ENCODE measurements around the gene DSE.
"Not testable (repeated sequence)": the region's sequence is repeated elsewhere in the genome, so short reads cannot be mapped to it uniquely, and the experiment has no call there.

Gene DSE

DNA sequence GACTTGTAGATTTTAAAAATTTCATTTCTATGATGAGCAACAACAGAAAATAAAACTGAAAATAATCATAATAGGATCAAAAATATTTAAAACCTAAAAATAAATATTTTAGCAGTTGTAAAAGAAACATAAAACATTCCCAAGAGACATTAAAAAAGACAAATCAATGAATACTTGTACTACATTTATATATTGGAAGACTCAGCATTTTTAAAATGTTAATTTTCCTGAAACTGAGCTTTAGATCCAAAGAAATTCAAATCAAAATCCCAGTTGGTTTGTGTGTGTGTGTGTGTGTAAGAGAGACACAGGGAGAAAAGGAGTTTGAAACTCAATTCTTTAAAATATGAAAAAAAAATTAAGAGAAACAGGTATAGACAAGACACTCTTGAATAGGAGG lies 38.7 kb upstream of the DSE start:
- no peak overlapping the region for H3K4me2 ChIP-seq (ENCODE audit: insufficient read depth, low read length)
- no peaks in the 10 kb centered on the region for H3K36me3 ChIP-seq (ENCODE audit: insufficient read depth, low read length)
- no peaks in the 10 kb centered on the region for H3K79me2 ChIP-seq (ENCODE audit: insufficient read depth, low read length)
- H3K9me3 ChIP-seq (ENCODE audit: insufficient read depth, low read length, severe bottlenecking) = no peaks in the 10 kb centered on the region
- H3K4me1 ChIP-seq (ENCODE audit: insufficient read depth, low read length) = no peaks in the 10 kb centered on the region
- no peaks in the 10 kb centered on the region for H4K20me1 ChIP-seq (ENCODE audit: insufficient read depth, low read length)
- no peak overlapping the region for H3K27ac ChIP-seq (ENCODE audit: low read length)
- ATAC-seq (ENCODE audit: insufficient read depth, low read depth) = no peak
- H3K9ac ChIP-seq (ENCODE audit: low read depth, low read length) = no peak overlapping the region
- TF ChIP-seq EZH2 (IDR thresholded peaks at IDR 0.05; ENCODE audit: borderline replicate concordance, low read depth, low read length, severe bottlenecking) = no peak
- TF ChIP-seq, protein P1, sequence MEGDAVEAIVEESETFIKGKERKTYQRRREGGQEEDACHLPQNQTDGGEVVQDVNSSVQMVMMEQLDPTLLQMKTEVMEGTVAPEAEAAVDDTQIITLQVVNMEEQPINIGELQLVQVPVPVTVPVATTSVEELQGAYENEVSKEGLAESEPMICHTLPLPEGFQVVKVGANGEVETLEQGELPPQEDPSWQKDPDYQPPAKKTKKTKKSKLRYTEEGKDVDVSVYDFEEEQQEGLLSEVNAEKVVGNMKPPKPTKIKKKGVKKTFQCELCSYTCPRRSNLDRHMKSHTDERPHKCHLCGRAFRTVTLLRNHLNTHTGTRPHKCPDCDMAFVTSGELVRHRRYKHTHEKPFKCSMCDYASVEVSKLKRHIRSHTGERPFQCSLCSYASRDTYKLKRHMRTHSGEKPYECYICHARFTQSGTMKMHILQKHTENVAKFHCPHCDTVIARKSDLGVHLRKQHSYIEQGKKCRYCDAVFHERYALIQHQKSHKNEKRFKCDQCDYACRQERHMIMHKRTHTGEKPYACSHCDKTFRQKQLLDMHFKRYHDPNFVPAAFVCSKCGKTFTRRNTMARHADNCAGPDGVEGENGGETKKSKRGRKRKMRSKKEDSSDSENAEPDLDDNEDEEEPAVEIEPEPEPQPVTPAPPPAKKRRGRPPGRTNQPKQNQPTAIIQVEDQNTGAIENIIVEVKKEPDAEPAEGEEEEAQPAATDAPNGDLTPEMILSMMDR (IDR thresholded peaks at IDR 0.05; ENCODE audit: borderline replicate concordance, extremely low read depth, low read length, poor library complexity, severe bottlenecking) = no peak
- no peaks in the 10 kb centered on the region for H3K27me3 ChIP-seq (ENCODE audit: insufficient read depth, low read length, poor library complexity)
- H2AFZ ChIP-seq (ENCODE audit: low read depth, low read length) = no peak overlapping the region
- no peak for DNase-seq
- H3K4me3 ChIP-seq (ENCODE audit: low read depth in 1 of 2, low read length in 2 of 2) = no peak overlapping the region

DNA sequence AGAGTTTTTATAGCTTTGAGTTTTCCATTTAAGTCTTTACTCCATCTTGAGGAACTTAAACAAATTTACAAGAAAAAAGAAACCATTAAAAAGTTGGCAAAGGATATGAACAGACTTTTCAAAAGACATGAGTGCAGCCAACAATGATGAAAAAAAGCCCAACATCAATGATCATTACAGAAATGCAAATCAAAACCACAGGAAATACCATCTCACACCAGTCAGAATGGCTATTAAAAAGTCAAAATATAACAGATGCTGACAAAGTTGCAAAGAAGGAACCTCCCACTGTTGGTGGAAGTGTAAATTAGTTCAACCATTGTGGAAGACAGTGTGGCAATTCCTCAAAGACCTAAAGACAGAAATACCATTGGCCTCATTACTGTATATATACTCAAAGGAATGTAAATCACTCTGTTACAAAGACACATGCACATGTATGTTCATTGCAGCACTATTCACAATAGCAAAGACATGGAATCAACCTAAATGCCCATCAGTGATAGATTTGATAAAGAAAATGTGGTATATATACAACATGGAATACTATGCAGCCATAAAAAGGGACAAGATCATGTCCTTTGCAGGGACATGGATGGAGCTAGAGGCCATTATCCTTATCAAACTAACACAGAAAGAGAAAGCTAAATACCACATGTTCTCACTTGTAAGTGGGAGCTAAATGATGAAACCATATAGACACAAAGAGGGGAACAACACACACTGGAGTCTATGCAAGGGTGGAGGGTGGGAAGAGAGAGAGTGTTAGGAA lies 35.9 kb upstream of the DSE start:
- H3K27me3 ChIP-seq (ENCODE audit: insufficient read depth, low read length, poor library complexity); H3K4me3 ChIP-seq (ENCODE audit: low read depth in 1 of 2, low read length in 2 of 2); H3K36me3 ChIP-seq (ENCODE audit: insufficient read depth, low read length); H2AFZ ChIP-seq (ENCODE audit: low read depth, low read length); H3K9ac ChIP-seq (ENCODE audit: low read depth, low read length); H3K79me2 ChIP-seq (ENCODE audit: insufficient read depth, low read length); H3K27ac ChIP-seq (ENCODE audit: low read length); DNase-seq; ATAC-seq (ENCODE audit: insufficient read depth, low read depth); H3K4me2 ChIP-seq (ENCODE audit: insufficient read depth, low read length); H3K9me3 ChIP-seq (ENCODE audit: insufficient read depth, low read length, severe bottlenecking); H4K20me1 ChIP-seq (ENCODE audit: insufficient read depth, low read length); H3K4me1 ChIP-seq (ENCODE audit: insufficient read depth, low read length): not testable (repeated sequence)

DNA sequence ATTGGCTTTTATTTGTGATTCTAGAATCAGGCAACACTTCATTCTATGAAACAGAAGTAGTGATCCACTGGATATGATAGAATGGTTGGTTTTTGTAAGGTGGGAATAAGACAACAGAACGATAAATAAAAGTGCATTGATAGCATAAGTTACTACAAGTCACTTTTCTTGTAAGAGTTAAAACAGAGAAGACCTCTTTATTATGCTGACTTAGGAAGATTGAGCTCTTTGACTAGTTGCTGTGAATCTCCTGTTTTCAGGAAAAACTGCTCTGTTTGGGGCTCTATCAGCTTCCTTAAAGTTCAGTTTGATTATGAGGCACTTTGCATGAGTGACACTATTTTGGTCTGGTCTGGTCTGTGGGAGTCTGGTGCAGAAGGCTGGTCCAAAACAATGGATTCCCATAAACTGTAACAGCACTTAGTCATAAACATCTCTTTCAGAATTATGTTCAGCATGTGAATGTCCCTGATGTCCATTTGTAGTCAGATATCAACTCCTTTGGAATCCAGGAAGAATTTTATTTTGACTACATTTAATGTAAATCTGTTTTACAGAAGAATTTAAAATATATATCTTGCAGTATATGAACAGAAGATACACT lies 35.0 kb upstream of the DSE start:
- TF ChIP-seq, protein P1 (IDR thresholded peaks at IDR 0.05; ENCODE audit: borderline replicate concordance, extremely low read depth, low read length, poor library complexity, severe bottlenecking) = no peak
- no peak for TF ChIP-seq EZH2 (IDR thresholded peaks at IDR 0.05; ENCODE audit: borderline replicate concordance, low read depth, low read length, severe bottlenecking)
- ATAC-seq (ENCODE audit: insufficient read depth, low read depth) = no peak

DNA sequence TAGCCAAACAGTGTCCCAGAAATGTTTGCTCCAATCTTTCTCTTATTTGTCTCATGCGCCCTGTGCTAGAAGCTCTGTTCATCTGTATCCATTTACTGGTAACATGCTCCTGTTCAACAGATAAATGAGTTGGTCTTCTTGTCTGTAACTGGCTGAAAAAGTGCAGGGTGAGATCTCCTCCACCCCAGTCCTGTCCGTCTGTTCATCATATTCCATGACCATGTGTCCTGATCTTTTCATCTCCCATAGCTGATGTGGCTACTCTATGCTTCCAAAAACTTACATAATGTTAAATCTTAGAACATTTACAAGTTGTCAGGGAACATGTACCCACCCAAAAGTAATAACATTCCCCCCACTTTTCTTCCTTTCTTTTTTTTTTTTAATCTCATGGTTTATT lies 31.8 kb upstream of the DSE start:
- Histone ChIP-seq H3K4me2 (ENCODE audit: insufficient read depth, low read length) (no peak overlapping the region), H3K27ac (ENCODE audit: low read length) (no peak overlapping the region), H3K4me1 (ENCODE audit: insufficient read depth, low read length) (no peaks in the 10 kb centered on the region), H3K36me3 (ENCODE audit: insufficient read depth, low read length) (no peaks in the 10 kb centered on the region), H3K79me2 (ENCODE audit: insufficient read depth, low read length) (no peaks in the 10 kb centered on the region), H3K27me3 (ENCODE audit: insufficient read depth, low read length, poor library complexity) (no peaks in the 10 kb centered on the region), H3K4me3 (ENCODE audit: low read depth in 1 of 2, low read length in 2 of 2) (no peak overlapping the region), H4K20me1 (ENCODE audit: insufficient read depth, low read length) (no peaks in the 10 kb centered on the region), H3K9me3 (ENCODE audit: insufficient read depth, low read length, severe bottlenecking) (no peaks in the 10 kb centered on the region), H2AFZ (ENCODE audit: low read depth, low read length) (no peak overlapping the region), H3K9ac (ENCODE audit: low read depth, low read length) (no peak overlapping the region)
- no peak for DNase-seq
- ATAC-seq (ENCODE audit: insufficient read depth, low read depth) = no peak
- TF ChIP-seq, protein P1 (IDR thresholded peaks at IDR 0.05; ENCODE audit: borderline replicate concordance, extremely low read depth, low read length, poor library complexity, severe bottlenecking) = no peak
- no peak for TF ChIP-seq EZH2 (IDR thresholded peaks at IDR 0.05; ENCODE audit: borderline replicate concordance, low read depth, low read length, severe bottlenecking)

More for the DNA sequence above, 35.0 kb upstream of the DSE start:
- Histone ChIP-seq H2AFZ (ENCODE audit: low read depth, low read length) (no peak overlapping the region), H3K79me2 (ENCODE audit: insufficient read depth, low read length) (no peaks in the 10 kb centered on the region), H3K4me3 (ENCODE audit: low read depth in 1 of 2, low read length in 2 of 2) (no peak overlapping the region), H3K4me2 (ENCODE audit: insufficient read depth, low read length) (no peak overlapping the region), H4K20me1 (ENCODE audit: insufficient read depth, low read length) (no peaks in the 10 kb centered on the region), H3K36me3 (ENCODE audit: insufficient read depth, low read length) (no peaks in the 10 kb centered on the region), H3K4me1 (ENCODE audit: insufficient read depth, low read length) (no peaks in the 10 kb centered on the region), H3K9ac (ENCODE audit: low read depth, low read length) (no peak overlapping the region), H3K27me3 (ENCODE audit: insufficient read depth, low read length, poor library complexity) (no peaks in the 10 kb centered on the region), H3K9me3 (ENCODE audit: insufficient read depth, low read length, severe bottlenecking) (no peaks in the 10 kb centered on the region), H3K27ac (ENCODE audit: low read length) (no peak overlapping the region)
- no peak for DNase-seq

DNA sequence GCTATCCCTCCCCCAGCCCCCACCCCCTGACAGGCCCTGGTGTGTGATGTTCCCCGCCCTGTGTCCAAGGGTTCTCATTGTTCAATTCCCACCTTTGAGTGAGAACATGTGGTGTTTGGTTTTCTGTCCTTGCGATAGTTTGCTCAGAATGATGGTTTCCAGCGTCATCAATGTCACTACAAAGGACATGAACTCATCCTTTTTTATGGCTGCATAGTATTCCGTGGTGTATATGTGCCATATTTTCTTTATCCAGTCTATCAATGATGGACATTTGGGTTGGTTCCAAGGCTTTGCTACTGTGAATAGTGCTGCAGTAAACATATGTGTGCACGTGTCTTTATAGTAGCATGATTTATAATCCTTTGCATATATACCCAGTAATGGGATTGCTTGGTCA lies 30.1 kb upstream of the DSE start:
- not testable (repeated sequence) for ATAC-seq (ENCODE audit: insufficient read depth, low read depth); H3K27me3 ChIP-seq (ENCODE audit: insufficient read depth, low read length, poor library complexity); H4K20me1 ChIP-seq (ENCODE audit: insufficient read depth, low read length); H3K27ac ChIP-seq (ENCODE audit: low read length); H3K79me2 ChIP-seq (ENCODE audit: insufficient read depth, low read length); H3K36me3 ChIP-seq (ENCODE audit: insufficient read depth, low read length); H3K9me3 ChIP-seq (ENCODE audit: insufficient read depth, low read length, severe bottlenecking); H3K4me1 ChIP-seq (ENCODE audit: insufficient read depth, low read length); H3K4me3 ChIP-seq (ENCODE audit: low read depth in 1 of 2, low read length in 2 of 2); DNase-seq; H3K9ac ChIP-seq (ENCODE audit: low read depth, low read length); H2AFZ ChIP-seq (ENCODE audit: low read depth, low read length); H3K4me2 ChIP-seq (ENCODE audit: insufficient read depth, low read length)
